Nephron (organoid): ENCODE results near the gene ATRNL1.
A peak's percentile ranks its signal among the peaks of the same experiment; 100 is the strongest.

Source experiments
- H3K27ac Mint-ChIP-seq, 3 experiments: 2 replicates each; pipeline ENCODE4 v1.8.0; 2020; ENCODE audit warnings: mixed read lengths in 3 of 3, mild to moderate bottlenecking in 2 of 3, moderate library complexity in 1 of 3
- H3K27me3 Mint-ChIP-seq: 2 replicates; pipeline ENCODE4 v1.8.0; 2021; ENCODE audit warnings: low read depth, mild to moderate bottlenecking, moderate library complexity, mixed read lengths
- H3K36me3 Mint-ChIP-seq: 2 replicates; pipeline ENCODE4 v1.8.0; 2020; ENCODE audit warnings: low read depth, mixed read lengths
- H3K4me1 Mint-ChIP-seq: 2 replicates; pipeline ENCODE4 v1.8.0; 2020; ENCODE audit warnings: mixed read lengths
- H3K4me3 Mint-ChIP-seq, 3 experiments: 2 replicates each; pipeline ENCODE4 v1.8.0; 2020; ENCODE audit warnings: mild to moderate bottlenecking in 3 of 3, mixed read lengths in 3 of 3, moderate library complexity in 2 of 3
- H3K9me3 Mint-ChIP-seq: 2 replicates; pipeline ENCODE4 v1.8.0; 2020; ENCODE audit warnings: mixed read lengths
- TF ChIP-seq, protein P1 (sequence below), 3 experiments: fragments of 200-600 bp; sonication (generic); IDR thresholded peaks; one replicate each; pipeline ENCODE4 v1.5.0; 2021; ENCODE audit warnings: antibody characterized with exemption in 3 of 3; ENCODE audit not compliant: unreplicated experiment in 3 of 3

The ATRNL1 gene, protein sequence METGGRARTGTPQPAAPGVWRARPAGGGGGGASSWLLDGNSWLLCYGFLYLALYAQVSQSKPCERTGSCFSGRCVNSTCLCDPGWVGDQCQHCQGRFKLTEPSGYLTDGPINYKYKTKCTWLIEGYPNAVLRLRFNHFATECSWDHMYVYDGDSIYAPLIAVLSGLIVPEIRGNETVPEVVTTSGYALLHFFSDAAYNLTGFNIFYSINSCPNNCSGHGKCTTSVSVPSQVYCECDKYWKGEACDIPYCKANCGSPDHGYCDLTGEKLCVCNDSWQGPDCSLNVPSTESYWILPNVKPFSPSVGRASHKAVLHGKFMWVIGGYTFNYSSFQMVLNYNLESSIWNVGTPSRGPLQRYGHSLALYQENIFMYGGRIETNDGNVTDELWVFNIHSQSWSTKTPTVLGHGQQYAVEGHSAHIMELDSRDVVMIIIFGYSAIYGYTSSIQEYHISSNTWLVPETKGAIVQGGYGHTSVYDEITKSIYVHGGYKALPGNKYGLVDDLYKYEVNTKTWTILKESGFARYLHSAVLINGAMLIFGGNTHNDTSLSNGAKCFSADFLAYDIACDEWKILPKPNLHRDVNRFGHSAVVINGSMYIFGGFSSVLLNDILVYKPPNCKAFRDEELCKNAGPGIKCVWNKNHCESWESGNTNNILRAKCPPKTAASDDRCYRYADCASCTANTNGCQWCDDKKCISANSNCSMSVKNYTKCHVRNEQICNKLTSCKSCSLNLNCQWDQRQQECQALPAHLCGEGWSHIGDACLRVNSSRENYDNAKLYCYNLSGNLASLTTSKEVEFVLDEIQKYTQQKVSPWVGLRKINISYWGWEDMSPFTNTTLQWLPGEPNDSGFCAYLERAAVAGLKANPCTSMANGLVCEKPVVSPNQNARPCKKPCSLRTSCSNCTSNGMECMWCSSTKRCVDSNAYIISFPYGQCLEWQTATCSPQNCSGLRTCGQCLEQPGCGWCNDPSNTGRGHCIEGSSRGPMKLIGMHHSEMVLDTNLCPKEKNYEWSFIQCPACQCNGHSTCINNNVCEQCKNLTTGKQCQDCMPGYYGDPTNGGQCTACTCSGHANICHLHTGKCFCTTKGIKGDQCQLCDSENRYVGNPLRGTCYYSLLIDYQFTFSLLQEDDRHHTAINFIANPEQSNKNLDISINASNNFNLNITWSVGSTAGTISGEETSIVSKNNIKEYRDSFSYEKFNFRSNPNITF (N-terminal part only)

DNA sequence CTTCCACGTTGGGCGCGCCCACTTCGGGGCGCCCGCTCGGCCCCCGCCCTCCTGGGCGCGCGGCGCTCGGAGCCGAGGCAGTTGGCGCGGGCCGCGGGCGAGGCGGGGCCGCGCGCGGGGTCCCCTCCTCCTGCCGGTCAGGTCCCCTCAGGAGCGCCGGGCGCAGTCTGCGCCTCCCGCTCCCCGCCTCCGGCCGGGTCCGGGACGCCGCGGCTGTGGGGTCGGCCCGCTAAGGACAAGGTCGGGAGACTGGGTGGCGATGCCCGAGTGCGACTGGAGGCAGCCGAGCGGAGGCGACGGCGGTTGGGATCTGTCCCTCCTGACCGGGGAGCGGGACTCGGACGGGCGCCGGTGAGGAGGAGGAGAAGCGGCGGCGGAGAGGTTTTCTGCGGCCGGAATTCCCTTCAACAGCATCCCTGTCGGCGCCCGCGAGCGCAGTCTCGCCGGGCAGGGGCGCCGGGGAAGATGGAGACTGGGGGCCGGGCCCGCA is at the start of gene ATRNL1:
Gene ATRNL1, plus strand, starts transcription at position 80 of the 490 bp plus-strand sequence. Its CDS starts 386 bp downstream, at position 466.
- Mint-ChIP-seq H3K27me3 (peaks cover 22% of the 10 kb centered on the region), H3K9me3 (no peaks in the 10 kb centered on the region), H3K36me3 (no peaks in the 10 kb centered on the region), H3K4me1 (peaks cover 31% of the 10 kb centered on the region), H3K4me3 (peak within 1 kb of the TSS; percentile 95 to 98 (median 97)), H3K27ac (peak within 1 kb of the TSS; percentile 96 to 100 (median 99))
- TF ChIP-seq, protein P1, sequence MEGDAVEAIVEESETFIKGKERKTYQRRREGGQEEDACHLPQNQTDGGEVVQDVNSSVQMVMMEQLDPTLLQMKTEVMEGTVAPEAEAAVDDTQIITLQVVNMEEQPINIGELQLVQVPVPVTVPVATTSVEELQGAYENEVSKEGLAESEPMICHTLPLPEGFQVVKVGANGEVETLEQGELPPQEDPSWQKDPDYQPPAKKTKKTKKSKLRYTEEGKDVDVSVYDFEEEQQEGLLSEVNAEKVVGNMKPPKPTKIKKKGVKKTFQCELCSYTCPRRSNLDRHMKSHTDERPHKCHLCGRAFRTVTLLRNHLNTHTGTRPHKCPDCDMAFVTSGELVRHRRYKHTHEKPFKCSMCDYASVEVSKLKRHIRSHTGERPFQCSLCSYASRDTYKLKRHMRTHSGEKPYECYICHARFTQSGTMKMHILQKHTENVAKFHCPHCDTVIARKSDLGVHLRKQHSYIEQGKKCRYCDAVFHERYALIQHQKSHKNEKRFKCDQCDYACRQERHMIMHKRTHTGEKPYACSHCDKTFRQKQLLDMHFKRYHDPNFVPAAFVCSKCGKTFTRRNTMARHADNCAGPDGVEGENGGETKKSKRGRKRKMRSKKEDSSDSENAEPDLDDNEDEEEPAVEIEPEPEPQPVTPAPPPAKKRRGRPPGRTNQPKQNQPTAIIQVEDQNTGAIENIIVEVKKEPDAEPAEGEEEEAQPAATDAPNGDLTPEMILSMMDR (IDR thresholded peaks at IDR 0.05; ENCODE audit: unreplicated experiment in 3 of 3): no peak

DNA sequence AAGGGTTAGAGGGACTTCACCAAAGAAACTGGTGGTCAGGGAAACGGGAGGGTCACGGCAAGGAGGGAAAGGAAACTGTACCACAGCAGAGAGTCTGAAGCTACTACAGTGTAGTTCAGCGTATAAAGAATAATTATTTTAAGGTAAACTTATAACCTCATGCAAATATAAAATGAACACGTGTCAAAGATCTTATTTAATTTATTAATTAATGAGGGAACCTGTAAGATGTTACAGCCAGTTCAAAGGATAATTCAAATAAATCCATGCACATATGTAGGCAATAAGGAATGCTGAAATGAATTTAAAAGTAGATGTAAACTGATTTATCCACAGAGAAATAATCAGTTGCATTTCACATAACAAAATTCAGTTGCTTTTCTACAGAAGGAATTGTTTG is 49.4 kb upstream of the ATRNL1 start:
- H3K27ac Mint-ChIP-seq: no peak overlapping the region
- no peaks in the 10 kb centered on the region for H3K9me3 Mint-ChIP-seq
- TF ChIP-seq, protein P1 (IDR thresholded peaks at IDR 0.05; ENCODE audit: unreplicated experiment in 3 of 3): no peak
- no peak overlapping the region for H3K4me3 Mint-ChIP-seq
- no peaks in the 10 kb centered on the region for H3K36me3 Mint-ChIP-seq
- H3K4me1 Mint-ChIP-seq: peaks cover 10% of the 10 kb centered on the region
- H3K27me3 Mint-ChIP-seq: peaks cover 3% of the 10 kb centered on the region

DNA sequence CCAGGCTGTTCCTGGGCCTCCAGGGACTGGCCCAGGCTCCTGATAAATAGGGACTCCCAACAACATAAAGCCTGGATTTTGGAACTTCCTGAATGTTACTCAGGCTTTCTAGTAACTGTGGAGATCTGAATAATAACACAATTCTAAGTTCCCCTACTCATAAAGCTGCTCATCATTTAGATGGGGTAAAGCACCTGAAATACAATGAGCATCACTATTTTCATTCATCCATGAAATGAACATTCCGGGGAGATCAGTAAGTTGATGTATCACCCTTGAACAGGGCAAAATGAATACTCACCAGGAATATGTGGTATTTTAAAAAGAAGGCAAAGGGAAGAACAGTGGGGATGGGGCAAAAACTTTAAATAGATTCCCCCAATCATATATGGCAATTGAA is 48.3 kb upstream of the ATRNL1 start:
- peaks cover 21% of the 10 kb centered on the region for H3K4me1 Mint-ChIP-seq
- TF ChIP-seq, protein P1 (IDR thresholded peaks at IDR 0.05; ENCODE audit: unreplicated experiment in 3 of 3): no peak
- H3K27ac Mint-ChIP-seq: no peak overlapping the region
- no peaks in the 10 kb centered on the region for H3K9me3 Mint-ChIP-seq
- peaks cover 3% of the 10 kb centered on the region for H3K27me3 Mint-ChIP-seq
- H3K36me3 Mint-ChIP-seq: no peaks in the 10 kb centered on the region
- H3K4me3 Mint-ChIP-seq: no peak overlapping the region

DNA sequence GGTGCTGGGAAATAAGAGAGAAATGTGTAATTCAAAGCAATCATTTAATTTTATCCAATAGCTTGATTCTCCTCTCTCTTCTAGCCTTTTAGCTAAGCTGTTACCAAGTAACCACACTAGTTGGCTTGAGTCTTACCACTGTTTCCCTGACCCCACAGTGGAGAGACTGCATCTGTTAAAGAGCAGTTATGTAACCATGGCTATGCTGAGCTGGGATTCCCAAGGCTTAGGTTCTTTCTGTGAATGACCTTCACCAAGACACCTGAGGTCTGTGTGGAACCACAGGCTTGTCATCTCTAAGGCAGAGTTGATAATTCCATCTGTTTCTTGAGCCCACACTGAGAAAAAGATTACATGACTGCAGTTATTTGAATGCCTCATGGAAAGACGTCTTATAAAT is 47.7 kb upstream of the ATRNL1 start:
- TF ChIP-seq, protein P1 (IDR thresholded peaks at IDR 0.05; ENCODE audit: unreplicated experiment in 3 of 3): no peak
- peaks cover 27% of the 10 kb centered on the region for H3K4me1 Mint-ChIP-seq
- no peak overlapping the region for H3K4me3 Mint-ChIP-seq
- no peaks in the 10 kb centered on the region for H3K36me3 Mint-ChIP-seq
- no peaks in the 10 kb centered on the region for H3K9me3 Mint-ChIP-seq
- H3K27ac Mint-ChIP-seq: no peak overlapping the region
- peaks cover 3% of the 10 kb centered on the region for H3K27me3 Mint-ChIP-seq

DNA sequence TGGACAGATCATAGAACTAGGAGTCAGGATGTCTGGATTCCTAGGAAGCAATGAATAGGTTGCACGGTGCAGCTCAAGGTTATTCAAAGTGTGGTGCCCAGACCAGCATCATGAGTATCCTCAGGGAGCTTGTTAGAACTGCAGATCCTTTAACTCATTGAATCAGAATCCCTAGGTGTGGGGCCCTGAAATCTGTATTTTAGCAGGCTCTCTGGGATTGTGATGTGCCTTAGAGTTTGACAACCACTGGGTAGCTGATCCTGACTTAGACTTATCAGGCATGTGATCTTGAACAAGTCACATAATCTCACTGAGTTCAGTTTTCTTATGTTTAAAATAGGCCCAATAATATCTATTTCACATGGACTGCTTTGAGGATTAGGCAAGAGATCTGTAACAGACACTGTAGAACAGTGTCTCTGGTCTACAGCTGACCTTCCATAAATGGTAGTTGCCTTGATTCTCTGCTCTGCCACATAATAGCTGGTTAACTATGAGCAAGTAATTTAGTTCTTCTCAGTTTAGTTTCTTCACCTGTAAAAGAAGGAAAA is 46.4 kb upstream of the ATRNL1 start:
- H3K4me1 Mint-ChIP-seq: peaks cover 27% of the 10 kb centered on the region
- H3K4me3 Mint-ChIP-seq: no peak overlapping the region
- no peaks in the 10 kb centered on the region for H3K9me3 Mint-ChIP-seq
- no peak overlapping the region for H3K27ac Mint-ChIP-seq
- H3K36me3 Mint-ChIP-seq: no peaks in the 10 kb centered on the region
- peaks cover 3% of the 10 kb centered on the region for H3K27me3 Mint-ChIP-seq
- TF ChIP-seq, protein P1 (IDR thresholded peaks at IDR 0.05; ENCODE audit: unreplicated experiment in 3 of 3): no peak
